Thyroid gland (tissue), 4 donors: ENCODE data around the gene ACP7.

Experiments used
- POLR2A ChIP-seq, 2 donors: fragments of 450-650 bp; IDR thresholded peaks; one replicate each; pipeline ENCODE4 v1.6.1; 2017; ENCODE audit warnings: antibody characterized with exemption in 2 of 2, mild to moderate bottlenecking in 2 of 2, moderate library complexity in 1 of 2
- TF ChIP-seq, protein P1 (sequence below), 6 experiments: fragments of 200-600 bp in 3 of 6; fragments of 450-650 bp in 3 of 6; sonication (generic) in 3 of 6; IDR thresholded peaks; one replicate each; pipeline ENCODE4 v1.5.1; 2016 to 2019; ENCODE audit warnings: antibody characterized with exemption in 6 of 6, mild to moderate bottlenecking in 2 of 6, inconsistent platforms in 1 of 6, moderate library complexity in 1 of 6

DNA sequence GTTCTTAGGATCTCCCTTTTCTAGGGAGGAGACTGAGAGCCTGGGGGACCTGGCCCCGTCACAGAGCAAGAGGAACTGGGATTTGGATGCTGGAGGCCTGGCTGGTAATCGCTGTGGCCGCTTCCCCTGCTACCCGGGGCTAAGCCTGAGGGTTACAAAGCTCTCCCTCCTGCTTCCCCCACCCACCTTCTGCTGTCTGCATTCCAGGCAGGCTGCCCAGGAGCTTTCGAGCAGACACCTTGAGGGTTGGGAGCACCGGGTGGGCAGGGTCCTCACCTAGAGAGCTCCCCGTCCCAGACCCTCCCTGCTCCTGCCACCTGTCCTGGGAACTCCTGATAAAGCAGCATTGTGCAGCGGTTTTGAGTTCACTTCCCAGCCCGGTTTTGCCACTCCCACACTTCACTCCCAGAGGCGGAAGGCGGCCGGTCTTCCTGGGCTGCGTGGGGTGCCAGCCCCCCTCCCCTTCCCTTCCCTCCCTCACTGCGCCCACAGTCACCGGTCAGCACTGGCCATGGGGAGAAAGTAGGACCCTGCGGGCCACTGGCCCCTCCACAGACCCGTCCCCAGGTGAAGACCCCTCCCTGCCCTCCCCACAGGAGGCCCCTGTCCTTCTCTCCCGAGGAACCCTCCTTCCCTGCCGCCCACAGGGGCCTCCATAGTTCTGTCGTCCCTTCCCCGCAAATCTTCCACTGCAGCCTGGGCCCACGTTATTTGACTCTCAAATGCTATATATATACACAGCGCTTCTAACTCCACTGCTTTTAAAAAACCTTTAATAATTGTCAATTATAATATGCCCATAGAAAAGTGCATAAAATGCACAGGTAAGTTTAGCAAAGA lies 49.5 kb downstream of the ACP7 start:
- TF ChIP-seq, protein P1, sequence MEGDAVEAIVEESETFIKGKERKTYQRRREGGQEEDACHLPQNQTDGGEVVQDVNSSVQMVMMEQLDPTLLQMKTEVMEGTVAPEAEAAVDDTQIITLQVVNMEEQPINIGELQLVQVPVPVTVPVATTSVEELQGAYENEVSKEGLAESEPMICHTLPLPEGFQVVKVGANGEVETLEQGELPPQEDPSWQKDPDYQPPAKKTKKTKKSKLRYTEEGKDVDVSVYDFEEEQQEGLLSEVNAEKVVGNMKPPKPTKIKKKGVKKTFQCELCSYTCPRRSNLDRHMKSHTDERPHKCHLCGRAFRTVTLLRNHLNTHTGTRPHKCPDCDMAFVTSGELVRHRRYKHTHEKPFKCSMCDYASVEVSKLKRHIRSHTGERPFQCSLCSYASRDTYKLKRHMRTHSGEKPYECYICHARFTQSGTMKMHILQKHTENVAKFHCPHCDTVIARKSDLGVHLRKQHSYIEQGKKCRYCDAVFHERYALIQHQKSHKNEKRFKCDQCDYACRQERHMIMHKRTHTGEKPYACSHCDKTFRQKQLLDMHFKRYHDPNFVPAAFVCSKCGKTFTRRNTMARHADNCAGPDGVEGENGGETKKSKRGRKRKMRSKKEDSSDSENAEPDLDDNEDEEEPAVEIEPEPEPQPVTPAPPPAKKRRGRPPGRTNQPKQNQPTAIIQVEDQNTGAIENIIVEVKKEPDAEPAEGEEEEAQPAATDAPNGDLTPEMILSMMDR (IDR thresholded peaks at IDR 0.05), result no peak
- TF ChIP-seq POLR2A (IDR thresholded peaks at IDR 0.05), result no peak
